DMS153 treated with DMSO at 0.1 percent for 48 hours (cell line): ENCODE data around the gene PAPSS2.

ENCODE experiments used
- DNase-seq: peaks from one replicate; lab custom pipeline; 2025; ENCODE audit not compliant: unreplicated experiment; lab: John Stamatoyannopoulos, UW

The PAPSS2 gene

DNA sequence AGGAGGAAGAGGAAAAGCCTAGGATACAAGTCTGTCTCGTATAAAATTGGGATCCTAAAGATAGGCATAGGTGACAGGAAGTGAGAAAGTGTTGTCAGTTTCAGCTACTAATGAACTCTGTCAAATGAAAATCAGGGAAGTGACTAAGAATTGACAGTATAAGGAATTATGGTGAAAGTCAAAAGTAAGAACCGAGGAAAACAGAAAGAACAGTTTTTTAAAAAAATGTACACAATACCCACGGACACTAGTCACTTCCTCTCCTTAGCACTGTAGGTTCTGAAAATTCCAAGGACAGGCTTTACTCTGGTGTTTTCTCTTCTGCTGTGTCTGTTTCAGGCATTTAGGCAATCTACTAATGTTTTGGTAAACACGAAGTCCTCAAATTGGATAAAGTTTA is 116.1 kb downstream of the PAPSS2 start:
- DNase-seq = no peak

DNA sequence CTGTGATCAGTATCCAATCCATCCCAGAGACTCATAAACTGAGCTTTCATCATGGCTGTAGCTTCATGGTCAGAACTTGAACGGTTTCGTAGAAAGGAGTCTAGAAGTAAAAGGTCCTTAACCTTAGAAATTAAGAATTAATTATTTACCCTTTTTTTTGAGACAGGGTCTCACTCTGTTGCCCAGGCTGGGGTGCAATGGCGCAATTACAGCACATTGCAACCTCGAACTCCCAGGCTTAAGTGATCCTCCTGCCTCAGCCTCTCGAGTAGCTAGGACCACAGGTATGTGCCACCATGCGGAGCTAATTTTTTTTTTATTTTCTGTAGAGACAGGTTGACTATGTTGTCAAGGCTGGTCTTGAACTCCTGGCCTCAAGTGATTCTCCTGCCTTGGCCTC is 116.7 kb downstream of the PAPSS2 start:
- DNase-seq = no peak

DNA sequence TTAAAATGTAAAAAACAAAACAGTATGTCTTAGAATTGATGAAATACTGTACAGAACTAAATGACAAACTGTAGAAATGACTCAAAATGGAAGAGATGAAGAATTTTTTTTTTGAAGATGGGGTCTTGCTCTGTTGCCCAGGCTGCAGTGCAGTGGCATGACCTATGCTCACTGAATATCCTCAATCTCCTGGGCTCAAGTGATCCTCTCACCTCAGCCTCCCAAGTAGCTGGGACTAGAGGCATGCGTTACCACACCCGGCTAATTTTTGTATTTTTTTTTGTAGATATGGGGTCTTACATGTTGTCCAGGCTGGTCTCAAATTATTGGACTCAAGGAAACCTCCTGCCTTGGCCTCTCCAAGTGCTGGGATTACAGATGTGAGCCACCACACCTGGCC is 121.9 kb downstream of the PAPSS2 start:
- DNase-seq = no peak

DNA sequence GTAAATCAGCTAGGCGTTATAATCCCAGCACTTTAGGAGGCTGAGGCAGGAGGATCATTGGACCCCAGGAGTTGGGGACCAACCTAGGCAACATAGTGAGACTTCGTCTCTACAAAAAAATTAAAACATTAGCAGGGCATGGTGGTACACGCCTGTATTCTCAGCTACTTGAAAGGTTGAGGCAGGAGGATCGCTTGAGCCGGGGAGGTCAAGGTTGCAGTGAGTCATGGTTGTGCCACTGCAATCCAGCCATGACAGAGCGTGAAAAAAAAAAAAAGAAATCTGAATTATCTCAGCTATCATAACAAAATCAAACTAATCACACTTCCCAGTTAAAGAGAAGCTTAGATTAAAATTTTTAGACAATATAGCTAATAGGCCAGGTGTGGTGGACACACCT is 123.0 kb downstream of the PAPSS2 start:
- DNase-seq = no peak

DNA sequence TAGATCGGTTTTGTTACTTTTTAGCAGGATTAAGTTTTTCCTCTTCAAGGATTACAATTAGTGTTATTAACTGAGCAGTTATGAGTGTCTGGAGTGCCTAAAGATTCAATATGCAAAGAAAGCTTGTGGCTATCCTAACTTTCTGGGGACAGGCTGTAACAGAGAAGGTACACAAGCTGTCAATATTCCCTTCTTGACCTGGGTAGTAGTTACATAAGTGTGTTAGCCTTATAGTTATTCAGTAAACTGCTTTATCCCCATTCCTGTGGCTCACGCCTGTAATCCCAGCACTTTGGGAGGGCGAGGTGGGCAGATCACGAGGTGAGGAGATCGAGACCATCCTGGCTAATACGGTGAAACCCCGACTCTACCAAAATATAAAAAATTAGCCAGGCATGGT is 126.7 kb downstream of the PAPSS2 start:
- DNase-seq = no peak

DNA sequence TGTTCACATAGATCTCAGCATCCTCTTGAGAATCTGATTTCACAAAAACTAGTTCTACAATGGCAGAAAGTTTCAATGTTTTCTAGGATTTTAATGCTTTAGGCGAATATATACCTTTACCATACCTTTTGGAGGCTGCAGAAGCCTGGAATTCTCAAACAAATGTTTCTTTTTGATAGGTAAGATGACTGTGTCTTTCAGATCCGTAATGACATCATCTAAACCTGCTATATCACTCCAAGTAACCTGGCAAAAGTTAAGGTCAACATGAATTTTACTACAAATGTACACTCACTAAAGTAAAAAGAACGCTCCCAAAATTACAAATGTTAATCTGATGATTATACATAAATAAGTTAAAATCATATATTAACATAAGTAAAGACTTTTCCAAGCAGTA is 130.5 kb downstream of the PAPSS2 start:
- no peak for DNase-seq

DNA sequence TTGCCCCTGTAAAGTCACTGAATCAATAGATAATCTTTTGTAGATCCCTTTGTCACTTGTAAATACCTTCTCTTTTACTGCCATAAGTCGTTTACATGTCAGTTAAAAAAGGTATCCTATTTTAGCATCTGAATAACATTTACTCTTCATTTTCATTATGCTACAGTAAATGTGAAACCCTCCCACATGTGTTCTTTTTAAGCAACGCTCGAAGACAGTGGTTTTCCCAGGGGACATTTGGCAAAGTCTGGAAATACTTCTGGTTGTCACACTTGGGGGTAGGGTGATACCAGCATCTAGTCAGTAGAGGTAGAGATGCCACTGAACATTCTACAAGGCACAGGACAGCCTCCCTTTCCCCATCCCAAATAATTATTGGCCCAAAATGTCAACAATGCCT is 134.6 kb downstream of the PAPSS2 start:
- DNase-seq = no peak
